GM19463 (cell line): ENCODE data around the gene ZNF536.

Experiments used
- ATAC-seq: cut with Tn5 transposase; IDR thresholded peaks from one replicate; pipeline ENCODE4 v1.9.1; 2021; ENCODE audit warnings: mild to moderate bottlenecking, moderate library complexity; ENCODE audit not compliant: unreplicated experiment

The ZNF536 gene

GRCh38 chr19:30518965-30519606 is 146.9 kb downstream of the ZNF536 start:
- no peak for ATAC-seq

GRCh38 chr19:30519607-30520205 is 147.5 kb downstream of the ZNF536 start:
- ATAC-seq = no peak

GRCh38 chr19:30520735-30521479 is 148.7 kb downstream of the ZNF536 start:
- ATAC-seq = no peak

GRCh38 chr19:30521937-30522336 is 149.8 kb downstream of the ZNF536 start:
- ATAC-seq = no peak

- no peak for ATAC-seq
These were observed 150.2 kb downstream of the ZNF536 start for GRCh38 chr19:30522341-30522740.

GRCh38 chr19:30523791-30524190 is 151.6 kb downstream of the ZNF536 start:
- no peak for ATAC-seq

- ATAC-seq = no peak
These were observed 153.2 kb downstream of the ZNF536 start for GRCh38 chr19:30525383-30525782.

GRCh38 chr19:30528919-30529318 is 156.7 kb downstream of the ZNF536 start:
- ATAC-seq = no peak

GRCh38 chr19:30529876-30530275 is 157.7 kb downstream of the ZNF536 start:
- ATAC-seq = no peak

- ATAC-seq = no peak
These were observed 158.6 kb downstream of the ZNF536 start for GRCh38 chr19:30530751-30531150.

- no peak for ATAC-seq
These were observed 162.8 kb downstream of the ZNF536 start for GRCh38 chr19:30535011-30535410.

- ATAC-seq = no peak
These were observed 164.8 kb downstream of the ZNF536 start for GRCh38 chr19:30536975-30537374.

- no peak for ATAC-seq
These were observed 167.1 kb downstream of the ZNF536 start for GRCh38 chr19:30539315-30539714.

- no peak for ATAC-seq
These were observed 167.8 kb downstream of the ZNF536 start for GRCh38 chr19:30539981-30540380.

- no peak for ATAC-seq
These were observed 168.6 kb downstream of the ZNF536 start for GRCh38 chr19:30540761-30541160.

- no peak for ATAC-seq
These were observed 169.4 kb downstream of the ZNF536 start for GRCh38 chr19:30541575-30541974.

- no peak for ATAC-seq
These were observed 171.2 kb downstream of the ZNF536 start for GRCh38 chr19:30543243-30543945.

- ATAC-seq = no peak
These were observed 173.6 kb downstream of the ZNF536 start for GRCh38 chr19:30545752-30546151.

GRCh38 chr19:30546332-30546731 is 174.1 kb downstream of the ZNF536 start:
- no peak for ATAC-seq

- no peak for ATAC-seq
These were observed 175.1 kb downstream of the ZNF536 start for GRCh38 chr19:30547246-30547645.

GRCh38 chr19:30549151-30549550 is 177.0 kb downstream of the ZNF536 start:
- no peak for ATAC-seq

GRCh38 chr19:30551271-30551670 is 179.1 kb downstream of the ZNF536 start:
- ATAC-seq = no peak
